GM11168 (cell line): ENCODE measurements around the gene PLPP3.

Source experiments
- in situ Hi-C: fragments of 300-500 bp; cut with MboI; formaldehyde crosslinking; loops from one replicate; pipeline ENCODE4 v1.12.0; 2022; ENCODE audit warnings: low sequenced_read_pairs; ENCODE audit not compliant: unreplicated experiment

The PLPP3 gene

DNA sequence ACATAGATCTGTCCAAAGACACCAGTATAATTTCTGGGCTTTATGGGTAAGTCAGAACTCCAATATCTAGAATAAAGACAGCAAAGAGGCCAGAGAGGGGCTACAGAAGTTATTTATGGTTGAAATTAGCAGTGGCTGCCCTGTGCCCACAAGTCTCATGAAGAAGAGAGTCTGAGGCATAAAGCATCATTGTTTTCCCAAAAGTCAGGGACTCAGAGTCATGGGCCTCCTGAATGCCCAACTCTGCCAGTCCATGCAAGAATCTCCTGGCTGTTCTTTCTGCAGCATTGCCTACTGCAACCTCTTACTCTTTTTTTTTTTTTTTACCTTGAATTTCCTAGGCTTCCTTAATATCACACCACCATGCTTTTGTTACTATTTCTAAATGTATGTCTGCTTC, 49.6 kb downstream of the PLPP3 start:
- in situ Hi-C loops: no loop called here

DNA sequence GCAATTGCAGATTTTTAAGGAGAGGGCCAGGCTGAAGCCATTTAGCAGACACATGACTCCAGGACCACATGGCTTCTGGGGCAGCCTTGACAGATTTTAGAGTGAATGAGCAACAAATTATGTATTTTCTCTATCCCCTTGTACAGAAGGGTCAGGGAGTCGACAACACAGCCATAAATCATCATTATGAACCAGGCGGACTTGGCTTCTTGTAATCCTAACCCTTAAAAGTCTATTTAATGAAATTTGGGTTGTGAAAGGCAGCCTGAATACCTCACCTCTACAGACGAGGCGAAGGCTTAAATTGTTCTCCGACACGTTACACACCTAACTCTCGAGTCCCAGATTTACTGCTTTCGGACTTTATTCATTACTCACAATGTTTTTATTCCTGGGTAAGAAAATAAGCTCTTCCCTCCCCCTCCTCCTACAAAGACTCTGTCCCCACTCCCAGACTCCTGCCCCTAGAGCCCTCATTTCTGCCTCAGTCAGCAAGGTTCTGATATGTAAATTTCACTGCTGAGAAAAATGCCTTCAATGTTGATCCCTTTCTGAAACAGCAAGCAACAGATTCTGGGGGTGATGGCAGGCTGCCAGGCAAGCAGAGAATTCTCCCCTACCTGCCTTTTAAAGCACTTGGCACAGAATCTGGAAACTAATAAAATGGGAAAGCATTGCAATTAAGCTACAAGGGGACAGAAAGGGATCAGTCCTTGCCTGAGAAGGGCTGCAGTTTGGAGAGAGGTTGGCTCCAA, 51.6 kb downstream of the PLPP3 start:
- in situ Hi-C loops: no loop called here

DNA sequence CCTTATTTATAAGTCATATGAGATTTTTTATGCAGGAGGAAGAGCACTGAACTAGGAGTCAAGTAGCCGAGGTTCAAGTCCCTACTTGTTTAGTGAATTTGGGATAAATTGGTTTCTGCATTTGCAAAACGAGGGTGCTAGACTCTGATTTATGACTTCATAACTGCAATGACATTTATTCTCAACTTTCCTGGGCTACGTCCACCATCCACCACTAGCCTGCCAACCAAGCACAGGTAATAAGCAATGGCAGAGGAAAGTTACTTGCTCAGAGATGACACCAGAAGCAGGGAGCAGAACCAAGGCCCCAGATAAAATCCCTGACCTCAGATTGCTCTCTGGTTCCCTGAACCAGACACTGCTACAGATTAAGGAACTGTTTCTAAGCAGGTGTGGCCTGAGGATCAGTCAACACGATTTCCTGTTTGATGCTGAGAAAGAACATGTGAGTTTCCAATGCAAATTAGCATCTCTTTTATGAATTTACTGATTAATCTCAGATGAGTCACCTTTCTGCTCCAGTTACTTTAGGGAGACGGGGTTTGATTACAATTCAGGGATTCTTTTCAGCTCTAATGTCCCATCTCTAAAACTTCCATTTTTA, 52.7 kb downstream of the PLPP3 start:
- in situ Hi-C loops: no loop called here

DNA sequence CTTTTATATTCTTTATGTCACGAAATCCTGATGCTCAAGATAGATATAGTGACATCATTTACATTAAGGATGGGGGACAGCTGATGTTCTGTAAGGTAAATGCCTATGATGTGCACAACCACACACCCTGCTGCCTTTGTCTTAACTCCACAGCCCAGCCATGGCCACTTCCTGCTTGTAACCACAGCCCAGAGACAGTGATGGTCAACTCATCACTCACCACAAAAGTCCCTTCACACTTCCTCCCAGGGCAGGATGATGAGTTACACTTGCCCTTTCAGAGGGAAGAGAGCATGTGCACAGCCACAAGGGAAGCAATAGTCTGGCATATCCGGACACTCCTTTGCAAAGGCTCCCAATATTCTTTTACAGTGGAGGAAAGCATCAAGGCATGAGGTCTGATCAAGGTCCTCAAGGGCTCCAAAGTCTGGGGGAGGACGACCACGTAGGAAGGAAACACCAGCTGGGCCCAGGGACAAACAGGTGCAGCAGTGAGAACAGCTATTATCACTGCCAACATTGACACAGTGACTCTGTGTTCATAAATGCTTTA, 53.8 kb downstream of the PLPP3 start:
- in situ Hi-C loops: no loop called here

DNA sequence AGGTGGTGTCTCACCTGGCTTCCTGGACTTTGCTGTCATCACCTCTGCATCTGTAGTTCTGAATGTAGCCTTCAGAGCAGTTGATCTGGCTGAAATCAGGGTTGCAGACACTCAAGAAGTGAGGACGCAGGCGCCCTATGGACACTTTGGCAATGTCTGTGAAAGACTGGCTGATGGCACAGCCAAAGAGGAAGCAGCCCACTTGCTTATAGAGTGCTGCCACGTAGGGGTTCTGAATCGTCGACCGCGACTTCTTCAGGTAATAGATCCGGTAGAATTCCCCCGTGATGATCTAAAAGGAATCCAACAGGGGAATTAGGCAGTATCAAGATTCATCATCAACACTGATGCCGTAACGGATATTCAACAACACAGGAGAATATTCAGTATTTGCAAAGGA, 55.1 kb downstream of the PLPP3 start:
- in situ Hi-C loops: no loop called here

DNA sequence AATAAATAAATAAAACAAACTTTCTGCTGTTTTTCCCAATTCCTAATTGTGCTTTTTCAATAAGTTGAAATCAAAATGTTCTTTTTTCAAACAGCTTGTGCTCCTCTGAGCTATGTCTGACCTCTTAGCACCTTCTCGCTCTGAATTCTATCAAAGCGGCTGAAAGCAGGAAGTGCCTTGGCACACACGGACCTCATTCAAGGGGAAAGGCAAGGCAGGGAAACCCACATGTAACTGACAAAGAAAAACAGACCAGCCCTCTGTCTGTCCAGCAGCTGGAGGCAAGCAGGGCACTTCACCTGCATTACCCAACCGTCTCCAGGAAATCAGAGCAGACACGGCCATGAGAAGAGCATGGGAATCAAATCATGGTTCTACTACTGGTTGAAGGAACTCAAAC, 56.7 kb downstream of the PLPP3 start:
- in situ Hi-C loops: no loop called here

DNA sequence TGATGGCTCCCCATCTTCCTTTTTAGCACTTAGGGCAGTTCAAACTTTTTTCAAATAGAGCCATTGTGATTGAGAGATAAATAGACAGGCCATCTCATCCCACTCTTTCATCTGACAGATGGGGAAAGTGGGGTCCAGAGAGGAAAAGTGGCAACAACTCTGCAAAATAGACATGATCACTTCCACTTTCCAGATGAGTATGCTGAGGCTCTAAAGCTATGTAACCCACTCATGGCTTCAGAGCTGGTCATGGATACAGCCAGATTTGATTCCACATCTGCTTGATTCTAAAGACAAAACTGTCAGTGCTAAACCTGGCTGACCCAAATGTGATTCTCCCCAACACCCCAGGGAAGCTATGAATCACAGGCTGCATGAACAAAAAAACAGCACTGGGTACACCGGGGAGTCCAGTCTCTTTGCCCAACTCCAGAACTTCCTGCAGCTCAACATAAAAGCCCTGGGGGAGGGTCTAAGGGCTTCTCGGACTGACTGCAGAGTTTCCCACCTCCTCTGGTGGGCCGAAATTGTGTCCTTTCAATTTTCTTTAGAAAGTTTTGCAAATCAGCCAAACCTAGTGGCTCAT, 59.3 kb downstream of the PLPP3 start:
- in situ Hi-C loops: no loop called here

DNA sequence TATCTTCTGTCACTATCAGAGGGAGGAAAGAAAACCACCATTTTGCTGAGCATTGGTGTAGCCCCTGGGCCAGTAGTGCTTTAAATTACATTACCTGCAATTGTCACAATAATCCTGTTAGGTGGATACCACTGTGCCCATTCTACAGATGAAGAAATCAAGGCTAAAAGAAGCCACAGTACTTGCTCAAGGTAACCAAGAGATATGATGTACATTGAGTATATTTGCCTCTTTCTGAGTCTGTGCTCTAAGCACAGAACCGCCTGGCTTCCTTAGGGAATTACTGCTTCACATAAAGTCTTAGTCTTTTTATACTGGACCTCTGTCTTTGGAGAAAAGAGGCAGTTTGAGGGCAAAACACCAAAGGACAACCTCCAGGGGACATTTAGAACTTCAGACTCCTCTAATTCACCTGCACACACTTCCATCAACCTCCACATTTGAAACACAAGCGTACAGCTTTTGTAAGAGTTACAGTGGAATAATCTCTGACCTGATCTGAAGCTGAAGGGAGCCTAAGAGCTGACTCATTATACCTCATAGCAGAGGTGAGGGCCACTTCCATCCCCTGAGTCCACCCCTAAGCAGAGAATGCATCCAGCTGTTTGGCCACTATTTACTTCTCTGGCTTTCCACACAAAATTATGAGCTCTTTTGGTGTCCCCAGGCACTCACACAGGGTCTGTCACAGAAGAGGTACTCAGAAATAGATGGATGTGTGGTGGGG, 61.8 kb downstream of the PLPP3 start:
- in situ Hi-C loops: no loop called here

DNA sequence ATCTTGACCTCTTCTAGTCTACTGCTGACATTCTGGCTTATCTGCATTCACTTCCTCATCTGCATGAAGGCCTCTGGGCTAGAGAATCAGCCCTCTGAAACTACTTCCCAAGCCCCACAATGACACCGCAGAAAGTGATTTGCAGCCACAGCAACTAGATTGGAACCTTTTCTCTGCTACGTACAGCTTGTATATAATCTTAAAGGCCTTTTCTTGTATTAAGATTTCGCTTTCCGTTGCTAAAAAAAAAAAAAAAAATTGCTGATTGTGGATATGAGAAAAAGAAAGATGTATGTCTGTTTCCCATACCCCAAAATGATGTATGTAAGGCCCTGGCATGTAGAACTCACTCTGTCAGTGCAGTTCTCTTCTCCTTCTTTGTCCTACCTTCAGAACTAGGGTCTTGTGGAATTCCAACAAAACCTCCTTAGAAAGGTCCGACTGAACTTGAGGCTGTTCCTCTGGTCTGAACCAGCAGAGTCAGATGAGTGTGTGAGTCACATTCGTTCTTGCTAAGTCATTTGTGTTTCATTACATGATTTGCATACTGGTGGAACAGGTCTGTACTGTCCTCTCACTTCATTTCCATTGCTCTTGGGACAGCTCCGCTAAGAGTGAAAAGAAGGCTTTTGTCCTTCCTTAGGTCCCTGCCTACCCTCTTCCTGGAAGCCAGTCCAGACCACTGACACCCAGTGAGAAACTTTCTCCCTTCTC, 62.7 kb downstream of the PLPP3 start:
- in situ Hi-C loops: no loop called here

DNA sequence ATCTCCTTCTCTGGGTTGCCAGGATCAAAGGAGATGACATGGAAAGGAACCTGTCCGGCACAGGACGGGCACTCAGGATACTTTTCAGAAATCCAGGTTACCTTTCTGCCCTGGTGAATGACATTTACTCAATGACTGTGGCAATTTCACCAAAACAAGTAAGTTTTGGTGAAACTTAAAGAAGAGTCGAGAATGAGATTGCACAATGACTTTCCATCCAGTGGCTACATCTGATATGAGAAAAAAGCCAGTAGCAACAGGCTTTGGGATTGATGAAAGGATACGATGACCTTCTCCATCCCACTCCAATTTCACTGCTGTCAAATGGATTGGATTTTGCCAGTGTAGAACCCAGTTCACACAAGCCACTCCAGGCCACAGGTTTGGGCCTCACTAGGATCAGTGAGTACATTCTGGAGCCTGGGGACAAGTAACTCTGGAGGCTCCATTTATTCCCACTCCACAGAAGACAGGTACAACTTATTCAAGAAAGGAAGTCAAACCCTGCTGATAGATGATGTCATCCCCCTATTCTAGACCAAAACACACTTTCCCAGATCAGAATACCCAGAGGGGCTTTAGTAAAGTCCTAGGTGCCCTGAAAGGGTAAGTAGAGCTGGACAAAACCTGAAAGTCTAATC, 63.3 kb downstream of the PLPP3 start:
- in situ Hi-C loops: no loop called here

DNA sequence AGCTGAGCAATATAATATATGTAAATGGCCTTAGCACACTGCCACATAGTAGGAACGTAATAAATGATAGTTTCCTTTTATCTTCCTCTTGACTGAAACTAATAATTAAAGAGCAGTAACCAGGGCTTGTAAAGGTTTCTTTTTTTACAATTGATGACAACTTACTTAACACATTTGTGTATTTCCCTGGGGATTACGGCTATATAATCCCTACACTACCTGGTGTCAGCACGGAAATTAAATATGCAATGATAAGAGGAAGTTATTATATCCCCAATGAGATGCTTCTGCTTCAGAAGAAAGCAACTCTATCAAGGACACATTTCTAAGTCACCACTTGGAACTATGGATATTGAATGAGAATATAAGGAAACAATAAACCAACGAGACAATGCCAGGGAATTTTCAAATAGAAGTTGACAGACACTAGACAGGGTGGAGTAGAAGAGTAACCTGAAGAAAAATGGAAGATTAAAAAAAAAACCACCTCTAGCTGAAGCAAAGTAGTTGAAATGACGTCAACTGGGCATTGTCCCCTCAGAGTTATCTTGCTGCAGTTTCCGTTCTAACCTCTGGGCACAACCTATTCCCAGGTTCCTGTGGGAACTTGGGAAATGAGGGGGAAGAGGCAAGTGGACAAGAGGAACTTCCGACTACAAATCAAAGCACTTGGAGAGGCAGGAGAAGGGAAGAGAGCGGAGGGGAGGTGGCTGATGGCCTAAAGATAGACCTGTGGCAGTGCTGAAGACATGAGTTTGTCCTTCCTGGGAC, 66.5 kb downstream of the PLPP3 start:
- in situ Hi-C loops: no loop called here

DNA sequence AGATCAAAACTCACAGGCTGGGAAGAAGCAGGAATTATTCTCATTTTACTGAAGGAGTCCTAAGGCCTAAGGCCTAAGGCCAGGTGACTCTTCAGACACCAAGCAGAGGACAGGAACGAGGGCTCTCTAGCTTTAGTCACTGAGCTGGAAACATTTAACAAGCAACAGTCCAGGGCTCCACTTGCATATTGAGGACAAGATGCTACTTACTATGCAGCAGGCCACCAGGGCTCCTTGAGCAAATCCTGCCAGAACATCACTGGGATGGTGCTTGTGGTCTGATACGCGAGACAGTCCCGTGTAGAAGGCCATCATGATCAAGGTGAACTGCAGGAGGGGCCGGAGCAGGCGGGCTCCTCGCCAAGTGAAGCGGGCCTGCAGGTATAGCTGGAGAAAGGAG, 67.6 kb downstream of the PLPP3 start:
- in situ Hi-C loops: no loop called here

DNA sequence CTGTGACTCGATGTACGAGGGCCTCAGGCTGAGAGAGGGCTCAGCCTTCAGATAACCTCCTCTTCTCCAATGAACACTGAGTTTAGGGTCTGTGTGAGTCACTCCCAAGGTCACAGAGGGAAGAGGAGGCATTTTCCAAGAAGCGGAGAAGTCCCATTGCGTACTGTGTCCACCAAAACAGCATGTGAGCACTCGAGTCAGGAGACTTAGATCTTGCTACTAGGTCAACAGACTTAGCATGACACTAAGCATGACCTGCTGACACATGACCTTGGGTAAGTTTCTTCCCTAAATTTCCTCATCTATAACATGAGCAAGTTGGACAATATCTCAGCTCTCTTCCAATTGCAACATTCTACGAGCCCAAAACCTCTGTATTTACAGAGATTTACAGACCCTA, 68.0 kb downstream of the PLPP3 start:
- in situ Hi-C loops: no loop called here

DNA sequence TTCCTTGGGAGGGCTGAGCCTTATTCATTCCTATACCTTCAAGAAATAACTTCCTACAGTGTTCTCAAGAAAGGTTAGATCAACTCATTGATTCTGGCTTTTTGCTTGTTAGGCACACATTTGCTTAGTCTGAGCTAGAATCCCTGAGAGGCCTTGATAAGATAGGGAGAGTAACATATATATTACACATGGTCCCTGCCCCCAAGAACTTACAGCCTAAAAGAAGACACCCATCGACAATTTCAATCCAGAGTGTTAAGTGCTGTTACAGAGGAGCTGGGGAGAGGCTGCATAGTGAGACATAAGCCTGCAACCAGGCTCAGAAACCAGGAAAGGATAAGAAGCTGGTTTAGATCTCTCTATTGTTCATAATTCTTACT, 68.7 kb downstream of the PLPP3 start:
- in situ Hi-C loops: no loop called here

DNA sequence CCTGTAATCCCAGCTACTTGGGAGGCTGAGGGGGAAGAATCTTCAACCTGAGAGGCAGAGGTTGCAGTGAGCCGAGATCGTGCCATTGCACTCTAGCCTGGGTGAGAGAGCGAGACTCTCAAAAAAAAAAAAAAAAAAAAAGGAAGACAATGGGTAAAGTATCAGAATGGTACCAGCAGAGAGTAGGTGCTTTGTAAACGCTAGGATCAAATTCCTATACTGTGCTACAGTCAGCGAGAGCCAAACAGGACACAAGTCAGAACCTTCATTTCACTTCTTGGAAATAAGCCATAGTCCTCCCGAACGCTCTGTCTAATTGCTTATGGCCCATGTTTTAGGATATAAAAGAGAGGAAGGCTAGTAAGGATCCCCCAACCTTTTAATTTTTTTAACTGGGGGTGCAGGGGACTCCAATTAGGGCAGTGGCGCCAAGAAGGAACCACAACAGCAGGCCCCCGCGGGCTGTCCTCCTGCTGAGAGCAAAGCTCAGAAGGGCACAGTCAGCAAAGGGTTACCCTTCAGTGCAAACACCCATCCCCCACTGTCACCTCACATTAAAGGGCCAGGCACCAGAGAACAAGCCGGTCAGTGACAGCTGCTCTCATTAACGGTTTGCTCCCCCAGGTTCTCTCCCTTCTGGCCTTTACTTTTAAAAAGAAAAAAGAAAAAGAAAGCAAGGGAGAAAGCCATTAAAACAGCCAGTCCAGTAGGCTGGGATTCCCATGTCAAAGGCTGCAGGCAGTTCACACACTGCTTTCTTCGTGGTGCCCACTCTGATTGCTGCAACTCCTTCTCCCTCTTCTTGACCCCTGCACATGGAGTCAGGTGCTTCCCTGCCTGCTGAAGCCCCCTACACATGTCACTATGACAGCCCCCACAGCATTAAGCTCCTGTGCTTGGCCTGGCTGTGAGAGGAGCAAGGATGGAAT, 69.4 kb downstream of the PLPP3 start:
- in situ Hi-C loops: no loop called here

DNA sequence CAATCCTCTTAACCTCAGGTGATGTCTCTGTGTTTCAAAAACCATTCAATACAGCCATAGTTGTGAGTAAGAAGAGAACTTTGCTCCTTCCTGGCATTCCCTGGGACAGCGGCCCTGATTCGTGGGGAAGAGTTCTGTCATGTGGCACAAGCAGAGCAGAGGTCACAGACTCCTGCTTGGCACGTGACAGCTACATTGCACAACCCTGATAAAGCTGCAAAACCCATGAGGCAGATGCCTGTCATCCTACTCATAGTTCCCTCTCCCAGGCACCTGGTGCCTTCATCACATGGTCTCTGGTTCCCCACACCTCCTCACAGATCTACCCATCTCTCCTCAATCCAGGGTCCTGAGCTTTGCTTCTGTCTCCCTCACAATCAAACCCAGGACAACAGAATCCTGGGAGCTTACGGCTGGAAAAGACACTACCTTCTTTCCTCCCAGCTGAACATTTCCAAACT, 70.8 kb downstream of the PLPP3 start:
- in situ Hi-C loops: no loop called here

DNA sequence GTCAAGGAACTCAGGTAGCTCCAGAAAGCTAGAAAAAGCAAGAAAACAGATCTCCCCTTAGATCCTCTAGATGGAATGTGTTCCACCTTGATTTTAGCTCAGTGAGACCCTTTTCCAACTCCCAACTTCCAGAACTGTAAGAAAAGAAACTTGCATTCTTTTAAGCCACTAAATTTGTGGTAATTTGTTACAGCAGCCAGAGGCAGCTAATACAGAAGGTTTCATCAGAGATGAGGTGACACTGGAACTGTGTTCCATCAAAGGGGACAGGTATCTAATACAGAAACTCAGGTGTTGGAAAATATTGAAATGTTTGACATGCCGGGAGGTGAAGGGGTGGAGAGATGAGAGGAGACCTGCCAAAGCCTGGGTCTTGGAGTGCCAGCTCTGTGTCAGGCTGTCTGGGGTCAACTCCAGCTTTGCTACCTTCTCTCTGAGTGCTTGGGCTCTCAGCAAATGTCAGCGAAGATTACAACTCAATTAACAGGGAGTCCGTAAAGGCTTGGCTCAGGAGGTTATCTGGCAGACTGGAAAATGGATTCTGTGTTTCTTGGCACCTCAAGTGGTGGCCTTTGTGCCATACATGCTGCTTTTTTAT, 71.3 kb downstream of the PLPP3 start:
- in situ Hi-C loops: no loop called here
